Stimulated activated CD8-positive, alpha-beta memory T cell treated with anti-CD3 and anti-CD28 coated beads, Interleukin-4, amount 100 ng/mL, for 24 hours (primary cell): ENCODE data around the gene TAF9B.
"Not testable (repeated sequence)": the region's sequence is repeated elsewhere in the genome, so short reads cannot be mapped to it uniquely, and the experiment has no call there.

Experiments used
- DNase-seq: peaks from one replicate; pipeline ENCODE4 v3.0.0-alpha.2; 2020; ENCODE audit warnings: low read depth

TAF9B gene

GRCh38 chrX:78139160-78140123, at the start of gene TAF9B:
Gene TAF9B (minus strand): TSS chrX:78139650. CDS start chrX:78139611, 39 bp downstream.
- DNase-seq, result peak; percentile 72

GRCh38 chrX:78182881-78183280, 43.4 kb upstream of the TAF9B start:
- no peak for DNase-seq

GRCh38 chrX:78181307-78181706, 41.9 kb upstream of the TAF9B start:
- no peak for DNase-seq

- DNase-seq, result no peak
Measured at GRCh38 chrX:78168065-78168464, 28.6 kb upstream of the TAF9B start.

GRCh38 chrX:78165425-78165824, 26.0 kb upstream of the TAF9B start:
- DNase-seq, result no peak

- not testable (repeated sequence) for DNase-seq
Measured at GRCh38 chrX:78163175-78163574, 23.7 kb upstream of the TAF9B start.

- DNase-seq, result not testable (repeated sequence)
Measured at GRCh38 chrX:78160711-78161110, 21.3 kb upstream of the TAF9B start.

- not testable (repeated sequence) for DNase-seq
Measured at GRCh38 chrX:78157846-78158245, 18.4 kb upstream of the TAF9B start.

- not testable (repeated sequence) for DNase-seq
Measured at GRCh38 chrX:78157373-78157772, 17.9 kb upstream of the TAF9B start.

GRCh38 chrX:78147002-78147540, 7.6 kb upstream of the TAF9B start:
- DNase-seq, result not testable (repeated sequence)

GRCh38 chrX:78140206-78140605, 756 bp upstream of the TAF9B start:
- DNase-seq, result no peak

GRCh38 chrX:78133238-78133960, 6.1 kb downstream of the TAF9B start:
- DNase-seq, result no peak

- DNase-seq, result no peak
Measured at GRCh38 chrX:78131117-78131516, 8.3 kb downstream of the TAF9B start.

GRCh38 chrX:78130396-78130795, 9.1 kb downstream of the TAF9B start:
- no peak for DNase-seq

- no peak for DNase-seq
Measured at GRCh38 chrX:78129714-78130113, 9.7 kb downstream of the TAF9B start.

- DNase-seq, result not testable (repeated sequence)
Measured at GRCh38 chrX:78125781-78126180, 13.7 kb downstream of the TAF9B start.

- DNase-seq, result no peak
Measured at GRCh38 chrX:78125148-78125547, 14.3 kb downstream of the TAF9B start.

- no peak for DNase-seq
Measured at GRCh38 chrX:78124307-78124706, 15.1 kb downstream of the TAF9B start.

- no peak for DNase-seq
Measured at GRCh38 chrX:78123190-78123589, 16.3 kb downstream of the TAF9B start.

GRCh38 chrX:78119521-78120227, 19.8 kb downstream of the TAF9B start:
- no peak for DNase-seq

- DNase-seq, result no peak
Measured at GRCh38 chrX:78118628-78119027, 20.8 kb downstream of the TAF9B start.

GRCh38 chrX:78116766-78117165, 22.7 kb downstream of the TAF9B start:
- no peak for DNase-seq
